ENCODE measurements around the gene MSI2. TPM values are rescaled to one million over a fixed set of nuclear protein-coding genes. Genes with fewer than 3 reads are reported as not detected.

MSI2 gene
- total and polyA plus RNA-seq, 9 of the 15 experiments (the other 6 are each of a cell fraction or from before 2014, with no cell fraction given) = 4.6 to 61.8 (median 42.4) TPM

DNA sequence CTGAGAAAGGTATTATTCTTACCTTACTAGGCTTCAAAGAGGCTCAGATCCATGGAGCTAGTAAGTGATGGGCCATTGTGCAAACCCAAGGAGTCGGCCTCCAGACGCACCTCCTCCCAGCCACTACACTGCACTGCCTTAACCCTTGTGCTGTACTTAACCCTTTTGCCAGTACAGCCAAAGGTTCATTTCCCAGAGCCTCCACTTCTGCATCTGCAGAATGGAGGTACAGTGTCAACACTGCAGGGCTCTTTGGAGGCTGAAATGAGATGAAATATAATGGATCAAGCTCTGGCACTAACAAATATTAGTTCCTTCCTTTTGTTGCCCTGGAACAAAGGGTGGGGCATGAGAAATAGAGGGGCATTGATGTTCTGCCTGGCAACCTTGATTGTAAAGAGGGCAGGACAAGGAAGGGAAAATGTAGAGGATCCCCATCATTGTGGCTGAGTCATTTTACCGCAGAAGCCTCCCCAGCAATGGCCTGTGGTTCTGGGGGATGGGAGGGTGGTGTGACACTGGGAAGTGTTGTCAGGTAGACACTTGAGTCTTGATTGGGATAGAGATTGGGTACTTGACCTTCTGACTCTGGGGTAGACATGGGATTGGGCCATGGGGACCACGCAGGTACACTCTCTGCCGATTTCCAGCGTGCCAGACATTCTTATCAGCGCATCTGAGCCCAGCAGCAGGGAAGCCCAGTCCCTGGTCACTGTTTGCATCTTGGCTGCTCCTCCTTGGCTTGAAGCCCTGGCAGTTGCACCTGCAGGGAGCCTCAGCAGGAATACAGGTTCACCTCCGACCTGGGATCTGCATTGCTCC is 84.0 kb downstream of the MSI2 start (continued):
- peak; percentile 62 for TF ChIP-seq ELF1 (tag; IDR thresholded peaks at IDR 0.05)
- no peak for TF ChIP-seq MEF2A (IDR thresholded peaks at IDR 0.05; ENCODE audit: control insufficient read depth, low read depth, low read length)
- no peak for TF ChIP-seq KAT7 (CRISPR knock-in tag; IDR thresholded peaks at IDR 0.05; ENCODE audit: borderline replicate concordance)
- peak; percentile 80; the same call in 1 of the 2 replicates for TF ChIP-seq SPI1 (IDR thresholded peaks at IDR 0.05; ENCODE audit: borderline replicate concordance, low read depth, low read length)
- no peak for TF ChIP-seq JUNB (CRISPR knock-in tag; conservative IDR thresholded peaks at IDR 0.05)
- peak; percentile 24; the same call in 1 of the 2 replicates for TF ChIP-seq NCOA1 (IDR thresholded peaks at IDR 0.05; ENCODE audit: low read depth)
- TF ChIP-seq SMARCA4 (IDR thresholded peaks at IDR 0.05) = peak; percentile 82
- TF ChIP-seq BCOR (IDR thresholded peaks at IDR 0.05) = no peak
- TF ChIP-seq ZBTB33 (CRISPR knock-in tag; IDR thresholded peaks at IDR 0.05) = no peak
- no peak for TF ChIP-seq CREBBP (IDR thresholded peaks at IDR 0.05; ENCODE audit: low read depth, low read length)
- no peak for TF ChIP-seq ZNF668 (CRISPR knock-in tag; IDR thresholded peaks at IDR 0.05)
- TF ChIP-seq, protein P1, sequence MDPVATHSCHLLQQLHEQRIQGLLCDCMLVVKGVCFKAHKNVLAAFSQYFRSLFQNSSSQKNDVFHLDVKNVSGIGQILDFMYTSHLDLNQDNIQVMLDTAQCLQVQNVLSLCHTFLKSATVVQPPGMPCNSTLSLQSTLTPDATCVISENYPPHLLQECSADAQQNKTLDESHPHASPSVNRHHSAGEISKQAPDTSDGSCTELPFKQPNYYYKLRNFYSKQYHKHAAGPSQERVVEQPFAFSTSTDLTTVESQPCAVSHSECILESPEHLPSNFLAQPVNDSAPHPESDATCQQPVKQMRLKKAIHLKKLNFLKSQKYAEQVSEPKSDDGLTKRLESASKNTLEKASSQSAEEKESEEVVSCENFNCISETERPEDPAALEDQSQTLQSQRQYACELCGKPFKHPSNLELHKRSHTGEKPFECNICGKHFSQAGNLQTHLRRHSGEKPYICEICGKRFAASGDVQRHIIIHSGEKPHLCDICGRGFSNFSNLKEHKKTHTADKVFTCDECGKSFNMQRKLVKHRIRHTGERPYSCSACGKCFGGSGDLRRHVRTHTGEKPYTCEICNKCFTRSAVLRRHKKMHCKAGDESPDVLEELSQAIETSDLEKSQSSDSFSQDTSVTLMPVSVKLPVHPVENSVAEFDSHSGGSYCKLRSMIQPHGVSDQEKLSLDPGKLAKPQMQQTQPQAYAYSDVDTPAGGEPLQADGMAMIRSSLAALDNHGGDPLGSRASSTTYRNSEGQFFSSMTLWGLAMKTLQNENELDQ (CRISPR knock-in tag; IDR thresholded peaks at IDR 0.05; ENCODE audit: borderline replicate concordance) = no peak
- no peak for TF ChIP-seq IFI16 (CRISPR knock-in tag; IDR thresholded peaks at IDR 0.05)
- no peak for TF ChIP-seq ZNF561 (CRISPR knock-in tag; conservative IDR thresholded peaks at IDR 0.05)
- TF ChIP-seq, protein P2, sequence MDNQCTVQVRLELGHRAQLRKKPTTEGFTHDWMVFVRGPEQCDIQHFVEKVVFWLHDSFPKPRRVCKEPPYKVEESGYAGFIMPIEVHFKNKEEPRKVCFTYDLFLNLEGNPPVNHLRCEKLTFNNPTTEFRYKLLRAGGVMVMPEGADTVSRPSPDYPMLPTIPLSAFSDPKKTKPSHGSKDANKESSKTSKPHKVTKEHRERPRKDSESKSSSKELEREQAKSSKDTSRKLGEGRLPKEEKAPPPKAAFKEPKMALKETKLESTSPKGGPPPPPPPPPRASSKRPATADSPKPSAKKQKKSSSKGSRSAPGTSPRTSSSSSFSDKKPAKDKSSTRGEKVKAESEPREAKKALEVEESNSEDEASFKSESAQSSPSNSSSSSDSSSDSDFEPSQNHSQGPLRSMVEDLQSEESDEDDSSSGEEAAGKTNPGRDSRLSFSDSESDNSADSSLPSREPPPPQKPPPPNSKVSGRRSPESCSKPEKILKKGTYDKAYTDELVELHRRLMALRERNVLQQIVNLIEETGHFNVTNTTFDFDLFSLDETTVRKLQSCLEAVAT (IDR thresholded peaks at IDR 0.05) = peak in 1 of 2 experiments; percentile 83; a peak in 2 of 4 replicates
- TF ChIP-seq TAL1 (IDR thresholded peaks at IDR 0.05) = no peak
- TF ChIP-seq TCF7 (IDR thresholded peaks at IDR 0.05; ENCODE audit: borderline replicate concordance) = no peak
- no peak for TF ChIP-seq ZNF263 (CRISPR knock-in tag; IDR thresholded peaks at IDR 0.05; ENCODE audit: borderline replicate concordance)
- TF ChIP-seq RCOR1 (IDR thresholded peaks at IDR 0.05; ENCODE audit: borderline replicate concordance in 1 of 2, low read depth in 2 of 2, low read length in 2 of 2) = peak in 1 of 2 experiments; percentile 76; a peak in 2 of 4 replicates
- peak in 1 of 2 experiments; percentile 58; a peak in 2 of 4 replicates for TF ChIP-seq TRIM24 (IDR thresholded peaks at IDR 0.05)
- TF ChIP-seq ZNF398 (CRISPR knock-in tag; IDR thresholded peaks at IDR 0.05) = no peak
- TF ChIP-seq TAF9B (IDR thresholded peaks at IDR 0.05; ENCODE audit: partially characterized antibody) = no peak

Data from K562 (cell line).